Fibroblast of lung (primary cell): ENCODE measurements around the gene HNRNPF. TPM values are rescaled to one million over a fixed set of nuclear protein-coding genes. Genes with fewer than 3 reads are reported as not detected.

Experiments
- DNase-seq, 2 donors: peaks; one replicate each; pipeline versions ENCODE4 v3.0.0 to v3.0.0-alpha.2; 2010; ENCODE audit warnings: low read depth in 2 of 2
- H2AFZ ChIP-seq: 2 replicates; pipeline ENCODE4 v1.5.1; 2012; ENCODE audit warnings: low read length, control low read depth, inconsistent platforms
- H3K27ac ChIP-seq: 2 replicates; pipeline ENCODE4 v1.5.1; 2011; ENCODE audit warnings: low read length, control low read depth; ENCODE audit not compliant: insufficient read depth
- H3K27me3 ChIP-seq: 2 replicates; pipeline ENCODE4 v1.5.1; 2011; ENCODE audit warnings: mild to moderate bottlenecking, low read length; ENCODE audit not compliant: control insufficient read depth, insufficient read depth
- H3K36me3 ChIP-seq: 2 replicates; pipeline ENCODE4 v1.5.1; 2011; ENCODE audit warnings: low read length; ENCODE audit not compliant: control insufficient read depth, insufficient read depth
- H3K4me1 ChIP-seq: 2 replicates; pipeline ENCODE4 v1.5.1; 2011; ENCODE audit warnings: low read length; ENCODE audit not compliant: control insufficient read depth, insufficient read depth; ENCODE audit errors: extremely low read depth
- H3K4me2 ChIP-seq: 2 replicates; pipeline ENCODE4 v1.5.1; 2011; ENCODE audit warnings: low read length, control low read depth; ENCODE audit not compliant: insufficient read depth; ENCODE audit errors: extremely low read depth
- H3K4me3 ChIP-seq, 4 experiments: fragments of 200-600 bp in 1 of 4; sonication (generic) in 1 of 4; replicated peaks in 1 of 4; 2 replicates each; pipeline ENCODE4 v1.5.1; 2011 to 2016; ENCODE audit warnings: low read length in 4 of 4, low read depth in 3 of 4, mild to moderate bottlenecking in 3 of 4, control low read depth in 2 of 4, inconsistent platforms in 1 of 4, mixed read lengths in 1 of 4; ENCODE audit not compliant: insufficient read depth in 1 of 4; ENCODE audit errors: control extremely low read depth in 1 of 4
- H3K79me2 ChIP-seq: 2 replicates; pipeline ENCODE4 v1.5.1; 2012; ENCODE audit warnings: mild to moderate bottlenecking, low read length, inconsistent platforms; ENCODE audit not compliant: control insufficient read depth, insufficient read depth
- H3K9ac ChIP-seq: 2 replicates; pipeline ENCODE4 v1.5.1; 2011; ENCODE audit warnings: mild to moderate bottlenecking, low read length, control low read depth; ENCODE audit not compliant: insufficient read depth
- H3K9me3 ChIP-seq: 2 replicates; pipeline ENCODE4 v1.5.1; 2012; ENCODE audit warnings: low read depth, low read length; ENCODE audit not compliant: control insufficient read depth, insufficient read depth
- H4K20me1 ChIP-seq: 2 replicates; pipeline ENCODE4 v1.5.1; 2011; ENCODE audit warnings: low read length; ENCODE audit not compliant: control insufficient read depth, insufficient read depth; ENCODE audit errors: extremely low read depth
- EZH2 ChIP-seq: IDR thresholded peaks from 2 replicates; pipeline ENCODE4 v1.5.1; 2012; ENCODE audit warnings: low read length, control low read depth, mild to moderate bottlenecking; ENCODE audit errors: missing control alignments
- polyA plus RNA-seq, 2 donors: library from polyadenylated mRNA; depleted of rRNA in 1 of 2; stranded (reverse) in 1 of 2; unstranded in 1 of 2; fragments of >200 nt; gene quantifications; 2 replicates each; pipeline ENCODE4 v1.2.1, GENCODE V29; 2011 to 2012; ENCODE audit warnings: missing spikeins in 1 of 2
- total RNA-seq: library from RNA; depleted of rRNA; stranded (reverse); fragments of >200 nt; gene quantifications from 2 replicates; pipeline ENCODE4 v1.2.1, GENCODE V29; 2014
- TF ChIP-seq, protein P1 (sequence below), 2 donors: IDR thresholded peaks in 1 of 2; conservative IDR thresholded peaks in 1 of 2; 1 replicate in 1 of 2; 2 replicates in 1 of 2; pipeline ENCODE4 v1.5.1; 2011 to 2012; ENCODE audit warnings: low read length in 2 of 2, control low read depth in 1 of 2, inconsistent platforms in 1 of 2, low read depth in 1 of 2, mild to moderate bottlenecking in 1 of 2

HNRNPF gene
- total and polyA plus RNA-seq, 2 donors (not counting 1 experiment from before 2014, with no cell fraction given), result 203 to 217 TPM

DNA sequence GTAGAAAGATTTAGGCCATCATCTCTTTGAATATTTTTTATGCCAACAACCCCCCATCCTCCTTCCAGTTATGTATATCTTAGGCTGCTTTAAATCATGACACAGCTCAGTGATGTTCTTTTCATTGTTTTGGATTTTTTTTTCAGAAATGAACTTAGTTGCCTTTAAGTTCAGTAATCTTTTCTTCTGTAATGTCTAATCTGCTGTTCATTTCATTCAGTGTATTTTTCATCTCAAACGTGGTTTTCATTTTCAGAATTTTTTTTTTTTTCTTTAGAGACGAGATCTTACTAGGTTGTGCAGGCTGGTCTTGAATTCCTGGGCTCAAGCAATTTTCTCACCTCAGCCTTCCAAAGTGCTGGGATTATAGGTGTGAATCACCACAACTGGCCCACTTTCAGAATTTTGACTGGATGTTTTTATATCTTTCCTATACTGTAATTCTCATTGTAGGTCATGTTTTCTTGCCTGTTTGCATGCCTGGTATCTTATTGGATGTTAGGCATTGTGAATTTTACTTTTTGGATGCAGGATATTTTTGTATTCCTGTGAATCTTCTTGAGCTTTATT, 36.0 kb upstream of the HNRNPF start:
- Histone ChIP-seq H3K9me3 (no peaks in the 10 kb centered on the region), H3K9ac (no peak overlapping the region), H4K20me1 (no peaks in the 10 kb centered on the region), H2AFZ (no peak overlapping the region), H3K27ac (no peak overlapping the region), H3K4me2 (no peak overlapping the region), H3K4me1 (no peaks in the 10 kb centered on the region), H3K27me3 (no peaks in the 10 kb centered on the region), H3K4me3 (no peak overlapping the region), H3K79me2 (no peaks in the 10 kb centered on the region), H3K36me3 (no peaks in the 10 kb centered on the region)
- no peak for DNase-seq
- TF ChIP-seq, protein P1, sequence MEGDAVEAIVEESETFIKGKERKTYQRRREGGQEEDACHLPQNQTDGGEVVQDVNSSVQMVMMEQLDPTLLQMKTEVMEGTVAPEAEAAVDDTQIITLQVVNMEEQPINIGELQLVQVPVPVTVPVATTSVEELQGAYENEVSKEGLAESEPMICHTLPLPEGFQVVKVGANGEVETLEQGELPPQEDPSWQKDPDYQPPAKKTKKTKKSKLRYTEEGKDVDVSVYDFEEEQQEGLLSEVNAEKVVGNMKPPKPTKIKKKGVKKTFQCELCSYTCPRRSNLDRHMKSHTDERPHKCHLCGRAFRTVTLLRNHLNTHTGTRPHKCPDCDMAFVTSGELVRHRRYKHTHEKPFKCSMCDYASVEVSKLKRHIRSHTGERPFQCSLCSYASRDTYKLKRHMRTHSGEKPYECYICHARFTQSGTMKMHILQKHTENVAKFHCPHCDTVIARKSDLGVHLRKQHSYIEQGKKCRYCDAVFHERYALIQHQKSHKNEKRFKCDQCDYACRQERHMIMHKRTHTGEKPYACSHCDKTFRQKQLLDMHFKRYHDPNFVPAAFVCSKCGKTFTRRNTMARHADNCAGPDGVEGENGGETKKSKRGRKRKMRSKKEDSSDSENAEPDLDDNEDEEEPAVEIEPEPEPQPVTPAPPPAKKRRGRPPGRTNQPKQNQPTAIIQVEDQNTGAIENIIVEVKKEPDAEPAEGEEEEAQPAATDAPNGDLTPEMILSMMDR (conservative IDR thresholded peaks at IDR 0.05 in 1 of 2, IDR thresholded peaks at IDR 0.05 in 1 of 2; ENCODE audit: low read depth in 1 of 2, low read length in 2 of 2), result no peak
- no peak for TF ChIP-seq EZH2

DNA sequence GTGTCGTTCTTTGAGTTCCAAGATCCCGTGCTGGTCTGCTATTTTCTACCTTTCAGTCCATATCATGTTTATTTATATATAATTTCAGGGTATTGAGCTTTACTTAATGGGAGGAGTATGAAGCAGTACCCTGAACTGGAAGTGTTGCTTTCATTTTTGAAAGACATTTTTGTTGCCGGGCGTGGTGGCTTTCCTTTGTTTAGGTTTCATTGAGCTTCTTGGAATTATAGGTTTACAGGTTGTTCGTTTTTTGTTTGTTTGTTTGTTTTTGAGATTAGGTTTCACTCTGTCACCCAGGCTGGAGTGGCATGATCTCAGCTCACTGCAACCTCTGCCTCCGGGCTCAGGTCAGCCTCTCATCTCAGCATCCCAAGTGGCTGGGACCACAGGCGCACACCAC, 35.3 kb upstream of the HNRNPF start:
- H3K27me3 ChIP-seq, result no peaks in the 10 kb centered on the region
- H2AFZ ChIP-seq, result no peak overlapping the region
- no peaks in the 10 kb centered on the region for H3K36me3 ChIP-seq
- no peak overlapping the region for H3K4me2 ChIP-seq
- no peak overlapping the region for H3K9ac ChIP-seq
- no peaks in the 10 kb centered on the region for H3K4me1 ChIP-seq
- no peak for DNase-seq
- H3K79me2 ChIP-seq, result no peaks in the 10 kb centered on the region
- H3K9me3 ChIP-seq, result no peaks in the 10 kb centered on the region
- TF ChIP-seq EZH2, result no peak
- TF ChIP-seq, protein P1 (conservative IDR thresholded peaks at IDR 0.05 in 1 of 2, IDR thresholded peaks at IDR 0.05 in 1 of 2; ENCODE audit: low read depth in 1 of 2, low read length in 2 of 2), result no peak
- no peaks in the 10 kb centered on the region for H4K20me1 ChIP-seq
- H3K27ac ChIP-seq, result no peak overlapping the region
- H3K4me3 ChIP-seq, result no peak overlapping the region

DNA sequence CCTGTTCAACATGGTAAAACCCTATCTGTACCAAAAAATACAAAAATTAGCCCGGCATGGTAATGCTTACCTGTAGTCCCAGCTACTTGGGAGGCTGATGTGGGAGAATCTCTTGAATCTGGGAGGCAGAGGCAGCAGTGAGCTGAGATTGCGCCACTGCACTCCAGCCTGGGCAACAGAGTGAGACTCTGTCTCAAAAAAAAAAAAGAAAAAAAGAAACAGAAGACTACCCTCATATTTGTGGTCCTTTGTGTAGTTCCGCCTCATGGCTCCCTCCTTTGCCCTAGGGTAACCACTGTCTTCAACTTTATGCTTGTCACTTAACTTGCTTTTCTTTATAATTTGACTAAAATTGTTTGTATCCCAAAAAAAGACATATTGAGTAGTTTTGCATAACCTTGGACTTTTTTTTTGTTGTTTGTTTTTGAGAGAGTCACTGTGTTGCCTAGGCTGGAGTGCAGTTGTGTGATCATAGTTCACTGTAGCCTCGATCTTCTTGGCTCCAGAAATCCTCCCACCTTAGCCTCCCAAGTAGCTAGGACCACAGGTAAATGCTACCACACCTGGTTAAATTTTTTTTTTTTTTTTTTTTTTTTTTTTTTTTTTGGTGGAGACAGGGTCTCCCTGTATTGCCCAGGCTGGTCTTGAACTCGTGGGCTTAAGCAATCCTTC, 31.6 kb upstream of the HNRNPF start:
- Histone ChIP-seq H3K79me2 (no peaks in the 10 kb centered on the region), H3K9me3 (no peaks in the 10 kb centered on the region), H3K4me1 (no peaks in the 10 kb centered on the region), H3K27me3 (no peaks in the 10 kb centered on the region), H3K9ac (no peak overlapping the region), H2AFZ (no peak overlapping the region), H3K4me2 (no peak overlapping the region), H4K20me1 (no peaks in the 10 kb centered on the region), H3K4me3 (no peak overlapping the region), H3K27ac (no peak overlapping the region), H3K36me3 (no peaks in the 10 kb centered on the region)
- no peak for TF ChIP-seq EZH2
- TF ChIP-seq, protein P1 (conservative IDR thresholded peaks at IDR 0.05 in 1 of 2, IDR thresholded peaks at IDR 0.05 in 1 of 2; ENCODE audit: low read depth in 1 of 2, low read length in 2 of 2), result no peak
- DNase-seq, result no peak
